ENCODE data around the gene CALML5. TPM values are rescaled to one million over a fixed set of nuclear protein-coding genes. Genes with fewer than 3 reads are reported as not detected.

The CALML5 gene
- polyA plus RNA-seq, 1 donor from 2014 or later: not detected

DNA sequence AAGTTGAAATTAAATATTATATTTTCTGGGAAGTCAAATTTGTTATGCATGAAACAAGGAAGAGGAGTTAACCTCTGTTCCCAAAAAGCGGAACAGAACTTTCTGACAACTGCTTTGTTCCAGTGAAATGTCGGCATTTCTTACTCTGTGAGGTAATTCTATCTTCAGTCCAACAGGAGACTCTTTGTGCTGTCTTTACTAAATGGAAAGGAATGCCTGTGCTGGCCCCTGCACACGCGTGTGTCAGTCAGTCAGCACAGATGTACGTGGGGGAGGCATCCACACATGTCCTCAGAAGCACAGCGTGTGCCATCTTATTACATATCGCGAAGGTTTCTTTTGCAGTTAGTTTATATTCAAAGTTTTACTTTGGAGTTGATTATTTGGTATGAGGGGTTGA, 49.5 kb downstream of the CALML5 start:
- Mint-ChIP-seq H3K27me3 (no peaks in the 10 kb centered on the region), H3K9me3 (no peaks in the 10 kb centered on the region), H3K27ac (peak overlapping the region in 1 of 3 donors; percentile 78), H3K36me3 (no peaks in the 10 kb centered on the region), H3K4me1 (peaks cover 16 to 22% (median 21%) of the 10 kb centered on the region in 3 donors), H3K4me3 (peak overlapping the region in 1 of 4 donors; percentile 30)

DNA sequence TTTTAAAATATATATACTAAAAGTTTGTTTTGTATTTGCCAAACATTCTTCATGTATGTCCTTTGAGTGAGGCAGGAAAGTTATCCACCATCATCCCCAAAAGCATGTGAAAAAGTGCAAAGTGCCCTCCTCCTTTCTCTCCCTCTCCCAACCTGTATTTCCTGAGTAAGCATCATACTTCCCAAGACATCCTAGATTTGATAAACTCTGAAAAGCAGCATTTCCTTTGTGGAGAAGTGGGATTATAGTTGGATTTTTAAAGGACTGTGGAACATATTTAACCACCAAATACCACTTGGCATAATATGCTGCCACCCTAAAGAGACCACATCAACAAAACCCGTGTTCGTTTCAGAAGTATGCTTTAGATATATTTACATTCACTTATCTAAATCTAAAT, 50.1 kb downstream of the CALML5 start:
- no peaks in the 10 kb centered on the region for H3K27me3 Mint-ChIP-seq

More for the DNA sequence above, 50.1 kb downstream of the CALML5 start:
- Mint-ChIP-seq H3K4me3 (peak overlapping the region in 1 of 4 donors; percentile 67), H3K36me3 (no peaks in the 10 kb centered on the region), H3K9me3 (no peaks in the 10 kb centered on the region), H3K4me1 (peaks cover 17 to 26% (median 21%) of the 10 kb centered on the region in 3 donors), H3K27ac (no peak overlapping the region)

Other genes starting within 250 kb of the CALML5 start
- not detected for gene UCN3, start 134.6 kb downstream of the CALML5 start, polyA plus RNA-seq
- not detected for gene TUBAL3, start 94.7 kb downstream of the CALML5 start, polyA plus RNA-seq
- gene NET1, start 87.0 kb downstream of the CALML5 start, polyA plus RNA-seq: 3.7 TPM
- gene CALML3, start 25.4 kb upstream of the CALML5 start, polyA plus RNA-seq: not detected
- gene ASB13, start 167.0 kb upstream of the CALML5 start, polyA plus RNA-seq: 6.6 TPM
- gene TASOR2, start 185.3 kb upstream of the CALML5 start, polyA plus RNA-seq: 12.2 TPM